Testis (tissue), 3 donors: ENCODE results near the gene SEC14L3. TPM values are rescaled to one million over a fixed set of nuclear protein-coding genes. Genes with fewer than 3 reads are reported as not detected.
"Not testable (repeated sequence)": the region's sequence is repeated elsewhere in the genome, so short reads cannot be mapped to it uniquely, and the experiment has no call there.

Source experiments
- DNase-seq: peaks from one replicate; pipeline ENCODE4 v3.0.0-alpha.2; 2019
- H3K27ac ChIP-seq, 2 donors: fragments of 200-600 bp; sonication (generic); one replicate each; pipeline ENCODE4 v1.5.1; 2019
- H3K27me3 ChIP-seq: fragments of 200-600 bp; sonication (generic); one replicate; pipeline ENCODE4 v1.5.1; 2019
- H3K36me3 ChIP-seq: fragments of 200-600 bp; sonication (generic); one replicate; pipeline ENCODE4 v1.5.1; 2017; ENCODE audit warnings: low read depth; ENCODE audit errors: missing control alignments
- H3K4me1 ChIP-seq: fragments of 200-600 bp; sonication (generic); one replicate; pipeline ENCODE4 v1.5.1; 2019
- H3K4me3 ChIP-seq, 2 donors: fragments of 200-600 bp; sonication (generic); one replicate each; pipeline ENCODE4 v1.5.1; 2017 to 2019
- H3K9me3 ChIP-seq: fragments of 200-600 bp; sonication (generic); one replicate; pipeline ENCODE4 v1.5.1; 2017
- CTCF ChIP-seq, 3 experiments: fragments of 450-650 bp in 2 of 3; fragments of 200-600 bp in 1 of 3; sonication (generic) in 1 of 3; IDR thresholded peaks; one replicate each; pipeline ENCODE4 v1.5.1; 2016 to 2019; ENCODE audit warnings: antibody characterized with exemption in 3 of 3, mild to moderate bottlenecking in 2 of 3, moderate library complexity in 1 of 3
- POLR2A ChIP-seq: fragments of 450-650 bp; IDR thresholded peaks from one replicate; pipeline ENCODE4 v1.6.1; 2017; ENCODE audit warnings: antibody characterized with exemption, mild to moderate bottlenecking, moderate library complexity
- WGBS, 2 donors: methylation state at CpG; one replicate each; pipeline ENCODE4 v1.1.5; 2018; 5-methylcytosine and 5-hydroxymethylcytosine counted together
- intact Hi-C: fragments of 100-400 bp; cut with DNase I; formaldehyde crosslinking; loops from one replicate; pipeline ENCODE4 v1.15.1; 2023; ENCODE audit warnings: low total_unique reads
- polyA plus RNA-seq: library from polyadenylated mRNA; stranded (reverse); fragments of 350-450 nt; fragmentation: Illumina TruSeq; extraction: RNeasy Lipid Tissue Mini Kit (QIAGEN cat#74804); gene quantifications from one replicate; pipeline ENCODE4 v1.2.3, GENCODE V29; 2014; ENCODE audit warnings: low read depth, low replicate concordance; ENCODE audit not compliant: insufficient read depth
- total RNA-seq, 2 donors: library from RNA; depleted of rRNA; stranded (reverse); fragments of >200 nt; gene quantifications; one replicate each; pipeline ENCODE4 v1.2.3, GENCODE V29; 2016

SEC14L3 gene
- total and polyA plus RNA-seq, 3 donors from 2014 or later, result 0.24 to 0.28 (median 0.25) TPM

- intact Hi-C loops, result no loop called here
- WGBS, 2 donors, result 44 to 66% methylated on average over 2 of the region's 2 CpGs
- Histone ChIP-seq H3K36me3 (no peaks in the 10 kb centered on the region), H3K4me3 (no peak overlapping the region), H3K27ac (no peak overlapping the region), H3K27me3 (no peaks in the 10 kb centered on the region), H3K9me3 (no peaks in the 10 kb centered on the region), H3K4me1 (no peaks in the 10 kb centered on the region)
- no peak for TF ChIP-seq POLR2A
- no peak for TF ChIP-seq CTCF (IDR thresholded peaks at IDR 0.05)
- no peak for DNase-seq
These were observed 2.7 kb downstream of the SEC14L3 start for GRCh38 chr22:30469165-30469564.

GRCh38 chr22:30460555-30460954 is 11.3 kb downstream of the SEC14L3 start:
- intact Hi-C loops, H3K36me3 ChIP-seq, H3K4me3 ChIP-seq, H3K9me3 ChIP-seq, H3K4me1 ChIP-seq, DNase-seq, H3K27me3 ChIP-seq, H3K27ac ChIP-seq: not testable (repeated sequence)
- 91 to 94% methylated on average over 5 to 6 of the region's 6 CpGs for WGBS, 2 donors

- Histone ChIP-seq H3K4me1 (no peaks in the 10 kb centered on the region), H3K4me3 (no peak overlapping the region), H3K9me3 (no peaks in the 10 kb centered on the region), H3K27ac (no peak overlapping the region), H3K36me3 (no peaks in the 10 kb centered on the region), H3K27me3 (no peaks in the 10 kb centered on the region)
- no peak for TF ChIP-seq CTCF (IDR thresholded peaks at IDR 0.05)
- no peak for TF ChIP-seq POLR2A
- 78 to 85% methylated on average over 4 of the region's 4 CpGs for WGBS, 2 donors
- no peak for DNase-seq
- intact Hi-C loops, result no loop called here
These were observed 11.7 kb downstream of the SEC14L3 start for GRCh38 chr22:30460147-30460546.

GRCh38 chr22:30459181-30460052 is 12.4 kb downstream of the SEC14L3 start:
- 42 to 46% methylated on average over 4 of the region's 4 CpGs for whole genome bisulfite sequencing, 2 donors
- no peaks in the 10 kb centered on the region for H3K36me3 ChIP-seq
- TF ChIP-seq CTCF (IDR thresholded peaks at IDR 0.05), result no peak
- TF ChIP-seq POLR2A, result no peak
- H3K4me1 ChIP-seq, result no peaks in the 10 kb centered on the region
- no peaks in the 10 kb centered on the region for H3K9me3 ChIP-seq
- H3K4me3 ChIP-seq, result no peak overlapping the region
- DNase-seq, result no peak
- H3K27me3 ChIP-seq, result no peaks in the 10 kb centered on the region
- intact Hi-C loops, result no loop called here
- no peak overlapping the region for H3K27ac ChIP-seq

- H3K27ac ChIP-seq, result no peak overlapping the region
- WGBS, 2 donors, result 76 to 80% methylated on average over 8 of the region's 8 CpGs
- no peaks in the 10 kb centered on the region for H3K9me3 ChIP-seq
- DNase-seq, result no peak
- H3K4me1 ChIP-seq, result no peaks in the 10 kb centered on the region
- no peak overlapping the region for H3K4me3 ChIP-seq
- H3K27me3 ChIP-seq, result no peaks in the 10 kb centered on the region
- no peaks in the 10 kb centered on the region for H3K36me3 ChIP-seq
- intact Hi-C loops, result no loop called here
- TF ChIP-seq CTCF (IDR thresholded peaks at IDR 0.05) (no peak), POLR2A (no peak)
These were observed 13.8 kb downstream of the SEC14L3 start for GRCh38 chr22:30457981-30458380.
